ENCODE measurements around the gene TMEM97.

TMEM97 gene

DNA sequence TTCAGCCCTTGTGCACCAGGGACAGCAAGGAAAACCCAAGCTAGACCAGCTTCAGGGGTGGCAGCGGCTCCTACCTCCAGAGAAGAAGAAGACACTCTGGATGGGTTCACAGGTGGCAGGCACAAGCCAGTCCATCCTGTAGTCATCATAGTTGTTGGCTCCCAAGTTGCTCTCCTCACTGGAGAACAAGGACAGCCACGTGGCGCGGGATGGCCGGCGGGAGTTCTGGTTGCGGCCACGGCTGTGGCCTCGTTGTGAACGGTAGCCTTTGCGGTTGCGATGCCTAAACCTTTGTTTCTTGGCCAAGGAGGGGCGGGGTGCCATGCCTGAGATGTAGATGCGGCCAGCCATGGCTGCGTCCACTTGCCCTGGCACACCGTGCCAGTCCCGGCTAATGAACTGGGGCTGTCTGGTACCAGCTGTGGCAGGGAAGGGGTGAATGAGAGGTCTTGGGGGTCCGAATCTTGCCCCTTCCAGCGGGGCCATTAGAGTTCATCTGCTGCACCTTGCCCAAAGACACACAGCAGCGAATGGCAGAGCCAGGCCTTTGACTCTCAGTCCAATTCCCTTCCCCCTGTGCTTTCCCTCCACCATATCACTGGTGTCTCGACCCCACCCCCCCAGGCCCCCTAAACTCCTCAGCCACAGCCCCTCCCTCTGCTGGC, 48.8 kb downstream of the TMEM97 start:
- no peak for DNase-seq

DNA sequence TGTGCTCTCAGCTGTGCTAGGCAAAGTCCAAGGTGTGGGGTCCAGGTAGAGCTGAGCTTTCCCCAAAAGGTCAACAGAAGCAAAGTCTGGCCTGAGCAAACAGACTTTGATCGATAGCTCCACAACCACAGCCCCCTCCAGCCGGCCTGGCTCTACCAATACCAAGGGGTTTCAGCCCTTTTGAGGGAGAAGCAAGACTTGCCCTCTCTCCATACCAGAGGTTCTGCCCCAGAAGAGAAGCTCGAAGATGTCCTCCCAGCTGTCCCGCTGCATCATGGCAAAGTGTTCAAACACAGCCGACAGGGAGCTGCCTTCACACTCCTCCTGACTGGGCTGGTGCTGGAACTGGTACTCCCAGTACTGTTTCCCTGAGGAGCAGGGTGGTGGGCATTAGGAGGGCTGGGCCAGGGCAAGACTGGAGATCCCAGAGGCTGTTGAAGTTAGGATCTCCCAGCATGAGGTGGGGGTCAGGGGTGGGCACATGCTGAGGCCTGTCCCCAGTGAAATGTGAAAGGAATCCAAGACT, 49.4 kb downstream of the TMEM97 start:
- DNase-seq, result no peak

DNA sequence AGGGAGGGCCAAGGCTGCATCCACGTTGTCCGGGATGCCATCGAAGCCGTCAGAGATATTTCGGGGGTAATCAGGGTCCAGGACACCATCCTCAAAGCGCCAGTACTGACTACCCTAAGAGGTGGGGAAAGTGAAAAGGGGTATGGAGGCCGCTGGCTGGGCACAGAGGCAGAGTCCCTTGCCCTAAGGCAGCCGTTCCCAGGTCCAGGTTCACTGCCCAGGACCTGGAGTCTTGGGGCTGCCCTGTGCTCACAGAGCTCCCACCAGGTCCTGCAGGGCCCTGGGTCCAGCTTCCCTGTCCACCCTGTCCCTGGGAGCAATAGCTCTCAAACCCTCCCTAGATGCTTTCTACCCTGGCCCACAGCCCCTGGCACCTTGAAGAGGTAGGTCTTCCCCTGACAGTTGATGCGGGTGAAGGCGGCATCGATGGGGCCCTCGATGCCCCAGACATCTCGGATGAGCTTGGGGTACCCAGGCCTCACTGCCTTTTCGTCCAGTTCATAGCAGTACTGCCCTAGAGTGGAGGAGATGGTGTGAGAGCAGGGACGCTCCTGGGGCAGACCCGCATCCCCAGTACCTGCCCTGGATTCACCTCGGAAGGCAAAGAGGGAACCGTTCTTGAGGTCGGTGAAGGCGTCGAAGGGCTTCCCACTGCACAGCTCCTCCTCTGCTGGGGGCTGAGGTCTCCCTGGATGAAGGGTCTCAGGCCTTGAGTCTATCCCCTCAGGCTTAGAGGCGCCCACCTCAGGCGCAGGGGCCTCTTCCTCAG, 50.1 kb downstream of the TMEM97 start:
- no peak for DNase-seq

DNA sequence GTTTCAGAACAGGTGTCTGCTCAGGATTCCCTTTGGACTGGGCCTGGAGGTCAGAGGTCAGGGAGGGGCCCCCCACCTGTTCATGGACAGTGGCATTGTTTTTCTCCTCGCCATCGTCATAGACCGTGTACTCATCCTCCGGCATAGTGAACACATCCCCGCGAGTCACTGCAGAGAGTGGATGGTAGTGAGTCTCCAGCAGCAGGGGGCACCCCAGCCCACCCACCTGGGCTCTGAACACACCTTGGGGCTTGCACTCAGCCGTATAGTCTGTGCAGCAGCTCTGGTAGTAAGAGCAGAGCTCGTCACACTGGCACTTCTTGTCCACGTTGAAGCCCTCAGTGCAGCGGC, 50.7 kb downstream of the TMEM97 start:
- no peak for DNase-seq

- no peak for DNase-seq
Observed at GRCh38 chr17:28370035-28370743, 51.2 kb downstream of the TMEM97 start, which contains the start of gene VTN. VTN (minus strand) TSS chr17:28370307; CDS start chr17:28370203, 104 bp downstream.

GRCh38 chr17:28370744-28371103, 51.7 kb downstream of the TMEM97 start:
- no peak for DNase-seq

- DNase-seq, result peak; percentile 93 to 94
Observed at GRCh38 chr17:28371245-28372202, 52.5 kb downstream of the TMEM97 start, which contains the start of gene SARM1. SARM1 (plus strand) TSS chr17:28371694; CDS start chr17:28372033, 339 bp downstream.

DNA sequence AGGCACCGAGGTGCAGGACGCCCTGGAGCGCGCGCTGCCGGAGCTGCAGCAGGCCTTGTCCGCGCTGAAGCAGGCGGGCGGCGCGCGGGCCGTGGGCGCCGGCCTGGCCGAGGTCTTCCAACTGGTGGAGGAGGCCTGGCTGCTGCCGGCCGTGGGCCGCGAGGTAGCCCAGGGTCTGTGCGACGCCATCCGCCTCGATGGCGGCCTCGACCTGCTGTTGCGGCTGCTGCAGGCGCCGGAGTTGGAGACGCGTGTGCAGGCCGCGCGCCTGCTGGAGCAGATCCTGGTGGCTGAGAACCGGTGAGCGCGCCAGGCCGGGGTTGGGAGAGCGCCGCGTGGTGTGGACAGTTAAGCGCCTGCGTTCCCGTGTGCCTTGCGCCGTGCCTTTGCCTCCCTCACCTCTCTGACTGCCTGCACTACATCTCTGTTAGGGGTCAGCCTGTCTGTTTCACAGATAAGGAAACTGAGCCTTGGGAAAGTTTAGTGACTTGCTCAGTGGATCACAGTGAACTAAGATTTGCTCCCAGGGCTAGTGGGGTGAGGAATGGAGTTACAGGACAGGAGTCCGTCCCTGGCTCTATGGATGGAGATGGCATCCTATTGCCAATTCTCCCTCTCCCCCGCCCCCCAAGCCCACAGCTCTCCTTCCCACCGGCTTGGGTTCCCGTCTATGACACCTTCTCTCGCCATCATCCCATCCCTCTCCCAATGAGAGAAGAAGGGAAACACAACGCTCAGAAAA, 53.4 kb downstream of the TMEM97 start:
- DNase-seq, result peak; percentile 34 to 46

GRCh38 chr17:28372945-28373274, 53.9 kb downstream of the TMEM97 start:
- DNase-seq, result no peak
